SKM-1 treated with dmso at 0.1 percent for 144 hours (cell line): Measurements from ENCODE around the gene PRKACB.
"Not testable (repeated sequence)": the region's sequence is repeated elsewhere in the genome, so short reads cannot be mapped to it uniquely, and the experiment has no call there.

Source experiments
- DNase-seq: peaks from one replicate; lab custom pipeline; 2025; ENCODE audit not compliant: unreplicated experiment; lab: John Stamatoyannopoulos, UW

PRKACB gene

DNA sequence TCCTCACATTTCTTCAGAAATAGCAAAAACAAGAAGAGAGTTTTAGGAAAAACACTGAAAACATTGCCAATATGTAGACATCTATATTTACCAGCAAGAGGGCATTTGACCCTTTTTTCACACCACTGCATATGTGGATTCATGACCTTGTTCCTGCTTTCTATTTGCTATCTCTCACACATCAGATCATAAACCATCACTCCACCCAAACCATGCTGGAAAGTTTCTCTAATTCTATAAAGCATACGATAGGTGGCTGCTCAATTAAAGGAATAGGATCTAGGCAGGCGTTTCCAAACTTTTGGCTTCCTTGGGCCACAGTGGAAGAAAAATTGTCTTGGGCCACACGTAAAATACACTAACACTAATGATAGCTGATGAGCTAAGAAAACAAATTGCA lies 121.8 kb downstream of the PRKACB start:
- DNase-seq = no peak

DNA sequence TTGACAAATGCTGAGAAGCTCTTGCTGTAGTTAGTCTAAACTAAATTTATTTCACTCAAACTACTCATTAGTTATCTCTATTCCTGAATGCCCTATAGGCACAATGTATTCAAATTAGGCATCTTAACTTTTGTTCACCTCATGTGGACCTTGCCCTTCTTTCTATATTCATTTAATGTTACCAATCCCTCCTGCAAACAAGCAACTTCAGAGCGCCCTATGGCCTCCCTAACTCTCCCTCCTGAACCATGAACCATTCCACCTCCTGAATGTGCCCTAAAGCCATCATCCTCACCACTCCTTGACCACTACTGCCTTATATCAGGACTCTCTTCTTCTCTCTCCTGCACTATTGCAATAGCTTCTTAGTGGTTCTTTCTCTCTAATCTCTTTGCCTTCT lies 122.7 kb downstream of the PRKACB start:
- no peak for DNase-seq

DNA sequence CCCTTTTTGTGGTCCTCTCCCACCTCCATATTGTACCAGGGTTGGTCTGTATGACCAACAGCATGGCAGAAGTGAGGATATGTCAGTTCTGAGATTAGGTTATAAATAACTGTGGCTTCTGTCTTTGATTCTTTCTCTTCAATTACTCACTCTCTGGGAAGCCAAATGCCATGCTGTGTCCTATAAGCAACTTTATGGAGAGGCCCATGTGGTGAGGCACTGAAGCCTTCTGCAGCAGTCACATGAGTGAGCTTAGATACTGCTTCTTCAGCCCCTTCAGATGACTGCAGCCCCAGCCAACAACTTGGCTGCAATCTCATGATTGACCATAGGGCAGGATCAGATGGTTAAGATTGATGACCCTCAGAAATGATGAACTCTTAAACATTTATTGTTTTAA lies 123.4 kb downstream of the PRKACB start:
- no peak for DNase-seq

DNA sequence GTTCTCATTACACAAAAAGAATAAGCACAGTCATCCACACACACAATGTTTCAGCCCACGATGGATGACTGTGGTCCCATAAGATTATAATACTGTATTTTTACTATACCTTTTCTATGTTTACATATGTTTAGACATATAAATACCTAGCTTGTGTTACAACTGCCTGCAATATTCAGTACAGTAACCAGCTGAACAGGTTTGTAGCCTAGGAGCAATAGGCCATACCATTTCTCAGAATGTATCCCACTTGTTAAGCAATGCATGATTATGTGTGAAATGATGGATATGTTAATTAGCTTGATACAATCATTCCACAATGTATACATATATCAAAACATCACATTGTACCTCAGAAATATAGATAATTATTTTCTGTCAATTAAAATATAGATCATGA lies 124.3 kb downstream of the PRKACB start:
- DNase-seq = no peak

DNA sequence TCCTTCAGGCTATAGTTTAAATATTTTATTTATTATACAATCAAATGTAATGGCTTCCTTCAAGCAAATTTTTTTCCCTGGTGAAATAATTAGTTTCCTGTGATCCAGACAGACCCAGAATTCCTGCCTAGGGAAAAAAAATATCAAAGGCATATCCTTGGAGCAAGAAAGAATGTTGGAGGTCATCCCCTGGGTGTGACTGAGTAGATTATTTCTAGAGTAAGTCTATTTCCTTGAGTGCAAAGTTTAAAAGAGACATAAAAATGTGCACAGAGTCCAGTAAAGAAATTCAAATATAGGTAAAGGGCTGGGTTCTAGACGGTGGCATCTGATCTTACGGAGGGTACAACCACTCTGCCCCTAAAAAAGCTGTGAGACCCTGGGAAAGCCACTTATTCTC lies 125.2 kb downstream of the PRKACB start:
- DNase-seq = no peak

DNA sequence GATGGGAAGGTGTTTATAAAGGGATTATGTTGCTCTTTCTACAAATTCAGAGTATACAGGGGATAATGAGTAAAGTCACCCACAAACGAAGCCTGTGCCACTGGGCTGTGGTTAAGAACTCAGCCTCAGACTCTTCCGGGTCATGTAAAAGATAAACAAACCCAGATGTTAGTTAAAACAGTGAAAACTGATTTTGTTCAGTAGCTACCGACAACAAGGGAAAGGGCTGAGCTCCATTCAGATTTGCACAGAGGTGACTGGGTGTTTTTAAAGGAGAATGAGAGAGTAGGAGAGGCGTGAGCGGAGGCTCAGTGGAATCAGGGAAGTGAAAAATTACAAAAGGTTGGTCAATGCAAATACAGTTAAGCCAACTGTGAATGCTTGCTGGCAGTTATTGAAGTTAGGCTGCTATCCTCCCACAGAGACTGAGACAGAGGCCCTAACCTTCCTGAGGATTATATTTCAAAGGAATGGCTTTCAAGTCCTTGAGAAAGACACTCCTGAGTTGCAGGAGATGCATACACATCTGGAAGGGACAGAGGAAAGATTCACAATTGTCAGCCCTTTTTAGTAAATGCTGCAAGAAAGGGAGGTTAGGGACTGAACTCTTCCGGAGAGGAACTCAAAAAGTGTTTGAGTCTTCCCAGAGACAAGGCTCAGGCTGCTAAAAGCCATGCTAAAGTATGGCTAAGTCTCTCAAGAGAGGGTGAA lies 127.5 kb downstream of the PRKACB start:
- peak; percentile 74 for DNase-seq

DNA sequence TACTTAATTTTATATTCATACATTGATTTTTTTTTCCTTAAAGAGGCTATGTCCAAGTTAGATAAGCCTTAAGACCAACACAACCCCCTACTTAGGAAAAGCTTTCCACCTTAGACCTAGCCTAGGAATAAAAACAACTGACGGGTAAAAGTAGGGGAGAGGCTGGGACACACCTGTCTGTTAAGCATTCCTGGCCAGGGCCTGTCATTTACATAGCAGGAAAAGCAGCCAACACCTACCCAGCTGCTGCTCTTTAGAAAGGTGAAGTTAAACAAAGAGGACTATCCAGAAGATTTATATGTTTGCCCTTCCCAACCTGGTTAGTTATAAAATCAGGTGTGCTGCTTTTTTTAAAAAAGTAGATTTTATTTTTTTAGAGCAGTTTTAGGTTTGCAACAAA lies 128.3 kb downstream of the PRKACB start:
- DNase-seq = no peak

DNA sequence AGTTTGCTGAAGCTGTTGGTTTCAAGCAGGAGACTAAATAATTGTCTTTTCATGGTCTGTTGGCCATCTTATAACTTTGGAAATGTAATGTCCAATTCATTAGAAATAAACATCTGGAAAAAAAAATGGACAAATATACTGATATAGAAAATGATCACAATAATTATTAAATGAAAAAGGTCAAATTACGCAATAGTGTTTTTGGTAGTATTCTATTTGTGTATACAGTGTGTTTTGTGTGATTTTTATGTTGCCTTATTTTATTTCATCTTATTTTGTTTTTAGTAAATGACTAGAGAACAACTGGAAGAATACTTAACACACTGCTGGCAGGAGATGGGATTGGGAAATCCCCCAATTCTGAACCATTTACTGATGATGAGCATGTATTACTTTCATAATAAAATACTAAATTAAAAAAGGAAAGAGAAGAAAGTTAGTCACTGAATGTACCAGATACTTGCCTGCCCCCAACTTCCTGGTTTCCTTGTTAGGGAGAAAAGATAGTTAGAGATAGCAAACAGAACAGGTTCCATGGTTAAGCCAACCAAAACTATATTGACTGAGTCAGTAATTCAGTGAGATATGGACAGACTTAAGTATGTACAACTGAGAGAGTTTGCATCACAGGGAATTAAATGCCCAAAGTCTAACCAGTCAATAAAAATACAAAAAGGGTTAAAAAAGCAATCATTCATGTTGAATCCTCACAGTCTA lies 133.4 kb downstream of the PRKACB start:
- DNase-seq = no peak

DNA sequence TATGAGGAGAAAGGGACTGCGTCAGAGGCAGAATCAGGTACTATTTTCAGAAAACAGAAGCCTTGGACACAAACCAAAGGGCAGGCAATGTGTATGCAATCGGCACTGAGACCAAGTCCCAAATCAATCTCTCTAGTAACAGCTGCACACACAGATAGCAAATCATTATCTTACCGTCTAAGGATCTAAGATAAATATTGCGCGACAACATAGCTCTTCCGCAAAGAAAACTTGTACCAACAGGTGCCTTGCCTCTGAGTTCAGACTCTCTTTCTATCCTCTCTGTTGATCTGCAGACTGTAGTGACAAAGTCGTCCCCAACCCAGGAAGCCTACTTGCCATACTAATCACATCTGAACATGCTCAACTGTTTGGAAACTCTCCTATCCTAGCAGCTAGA lies 134.8 kb downstream of the PRKACB start:
- DNase-seq = no peak

DNA sequence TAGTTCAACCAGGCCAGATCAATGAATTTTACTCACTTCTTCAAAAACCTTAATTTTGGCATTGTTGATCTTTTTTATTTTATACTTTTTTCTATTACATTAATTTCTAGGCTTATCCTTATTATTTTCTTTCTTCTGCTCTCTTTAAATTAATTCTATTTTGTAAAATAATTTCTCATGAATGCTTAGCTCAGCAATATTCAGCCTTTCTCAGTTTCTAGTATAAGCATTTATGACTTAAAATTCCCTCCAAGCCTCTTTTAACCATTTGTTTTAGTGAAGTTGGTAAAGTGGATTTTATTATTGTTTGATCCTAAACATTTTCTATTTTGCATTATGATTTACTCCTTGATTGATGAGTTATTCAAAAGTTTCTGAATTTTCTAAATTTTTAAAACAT lies 136.8 kb downstream of the PRKACB start:
- DNase-seq = no peak

DNA sequence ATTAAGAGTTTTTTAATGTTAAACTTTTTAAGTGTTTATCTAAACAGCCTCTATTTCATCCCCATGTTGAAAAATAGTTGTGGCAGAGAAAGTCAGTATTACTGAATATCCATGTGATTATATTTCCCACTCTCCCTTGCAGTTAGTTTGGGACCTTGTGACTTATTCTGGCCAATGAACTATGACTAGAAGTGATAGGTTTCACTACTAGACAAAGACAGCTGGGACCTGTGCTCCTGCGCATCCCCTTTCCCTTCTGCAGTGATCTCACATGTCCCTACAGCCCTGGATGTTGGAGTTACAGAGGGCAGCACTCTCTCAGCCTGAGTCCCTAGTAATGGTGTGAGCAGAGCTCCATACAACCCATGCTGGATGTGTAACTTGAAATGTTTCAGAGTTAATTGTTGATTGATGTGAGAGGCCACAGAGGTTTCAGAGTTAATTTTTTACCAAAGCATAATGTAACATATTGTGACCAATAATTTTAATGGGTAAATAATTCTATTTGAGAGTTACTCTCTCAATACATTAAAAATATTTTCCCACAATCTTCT lies 138.8 kb downstream of the PRKACB start:
- DNase-seq = no peak

DNA sequence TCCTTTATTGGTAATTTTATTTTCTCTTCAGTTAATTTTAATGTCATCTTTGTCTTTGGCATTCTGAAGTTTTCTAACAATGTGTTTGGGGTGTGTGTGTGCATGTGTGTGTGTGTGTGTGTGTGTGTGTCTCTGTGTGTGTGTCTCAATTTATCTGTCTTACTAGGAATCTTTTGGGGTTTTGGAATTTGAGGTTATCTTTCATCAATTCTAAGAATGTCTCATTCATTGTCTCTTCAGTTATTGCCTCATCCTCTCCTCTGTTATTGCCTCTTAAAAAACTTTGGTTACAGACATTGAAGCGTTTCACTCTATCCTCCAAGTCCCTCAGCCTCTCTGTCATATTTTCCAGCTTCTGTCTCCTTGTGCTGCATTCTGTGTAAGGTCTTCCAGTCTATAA lies 139.3 kb downstream of the PRKACB start:
- DNase-seq = no peak

DNA sequence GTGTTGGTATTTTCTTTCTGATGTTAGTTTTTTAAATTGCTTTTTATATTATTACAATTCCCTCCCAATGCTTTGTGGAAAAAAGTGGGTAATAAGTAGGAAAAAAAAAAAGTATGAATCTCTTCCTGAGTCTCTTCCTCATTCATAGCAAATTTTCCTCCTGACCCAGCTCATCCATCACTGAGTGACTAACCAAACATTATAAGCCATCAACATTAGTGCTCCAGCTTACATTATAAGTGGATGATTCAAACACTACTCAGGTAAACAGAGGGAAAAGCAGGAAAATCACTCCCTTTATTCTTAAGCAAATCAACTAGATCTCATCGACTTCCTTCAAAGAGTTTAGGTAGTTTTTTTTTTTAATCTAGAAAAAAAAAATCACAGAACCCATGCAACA lies 142.0 kb downstream of the PRKACB start:
- no peak for DNase-seq

DNA sequence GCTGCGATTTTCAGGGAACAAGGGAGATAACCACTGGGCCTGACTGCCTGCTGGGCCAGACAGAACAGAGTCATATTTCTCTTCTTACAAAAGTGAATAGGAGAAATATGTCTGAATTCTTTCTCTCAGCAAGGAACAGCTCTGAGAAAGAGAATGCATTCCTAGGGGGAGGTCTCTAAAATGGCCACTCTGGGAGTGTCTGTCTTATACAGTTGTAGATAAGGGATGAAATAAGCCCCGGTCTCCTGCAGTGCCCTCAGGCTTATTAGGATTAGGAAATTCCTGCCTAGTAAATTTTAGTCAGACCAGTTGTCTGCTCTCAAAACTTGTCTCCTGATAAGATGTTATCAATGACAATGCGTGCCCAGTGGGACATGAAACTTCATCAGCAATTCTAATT lies 143.3 kb downstream of the PRKACB start:
- DNase-seq = not testable (repeated sequence)
